ENCODE data around the gene PAIP1.
"Not testable (repeated sequence)": the region's sequence is repeated elsewhere in the genome, so short reads cannot be mapped to it uniquely, and the experiment has no call there.

Gene PAIP1

GRCh38 chr5:43561356-43561755 lies 4.5 kb upstream of the PAIP1 start:
- no peak for DNase-seq
- H3K4me2 ChIP-seq (ENCODE audit: insufficient read depth, low read length): no peak overlapping the region
- H2AFZ ChIP-seq (ENCODE audit: low read depth, low read length): no peak overlapping the region
- peaks cover 13% of the 10 kb centered on the region for H3K79me2 ChIP-seq (ENCODE audit: insufficient read depth, low read length)
- no peak overlapping the region for H3K9ac ChIP-seq (ENCODE audit: low read depth, low read length)
- no peak overlapping the region for H3K27ac ChIP-seq (ENCODE audit: low read length)
- H3K9me3 ChIP-seq (ENCODE audit: insufficient read depth, low read length, severe bottlenecking): no peaks in the 10 kb centered on the region
- no peak for ATAC-seq (ENCODE audit: insufficient read depth, low read depth)
- peaks cover 8% of the 10 kb centered on the region for H3K4me1 ChIP-seq (ENCODE audit: insufficient read depth, low read length)
- H3K36me3 ChIP-seq (ENCODE audit: insufficient read depth, low read length): no peaks in the 10 kb centered on the region
- no peak overlapping the region for H3K4me3 ChIP-seq (ENCODE audit: low read depth in 1 of 2, low read length in 2 of 2)
- no peak for TF ChIP-seq CTCF (IDR thresholded peaks at IDR 0.05; ENCODE audit: borderline replicate concordance, extremely low read depth, low read length, poor library complexity, severe bottlenecking)
- no peak for TF ChIP-seq EZH2 (IDR thresholded peaks at IDR 0.05; ENCODE audit: borderline replicate concordance, low read depth, low read length, severe bottlenecking)
- no peaks in the 10 kb centered on the region for H3K27me3 ChIP-seq (ENCODE audit: insufficient read depth, low read length, poor library complexity)
- H4K20me1 ChIP-seq (ENCODE audit: insufficient read depth, low read length): no peaks in the 10 kb centered on the region

- no peak for DNase-seq
Measured at GRCh38 chr5:43560128-43560527, 3.3 kb upstream of the PAIP1 start.

GRCh38 chr5:43556607-43556856 lies 345 bp downstream of the PAIP1 start:
- Histone ChIP-seq H4K20me1 (ENCODE audit: insufficient read depth, low read length) (peaks cover 30% of the 10 kb centered on the region), H3K9ac (ENCODE audit: low read depth, low read length) (peak overlapping the region; percentile 94), H3K36me3 (ENCODE audit: insufficient read depth, low read length) (peaks cover 39% of the 10 kb centered on the region), H3K79me2 (ENCODE audit: insufficient read depth, low read length) (peaks cover 61% of the 10 kb centered on the region), H3K4me2 (ENCODE audit: insufficient read depth, low read length) (peak overlapping the region; percentile 78), H3K27ac (ENCODE audit: low read length) (peak overlapping the region; percentile 90), H2AFZ (ENCODE audit: low read depth, low read length) (peak overlapping the region; percentile 85), H3K4me3 (ENCODE audit: low read depth in 1 of 2, low read length in 2 of 2) (peak overlapping the region; percentile 52 to 72; a peak in 3 of 4 replicates), H3K4me1 (ENCODE audit: insufficient read depth, low read length) (peaks cover 51% of the 10 kb centered on the region)
- DNase-seq; H3K27me3 ChIP-seq (ENCODE audit: insufficient read depth, low read length, poor library complexity); ATAC-seq (ENCODE audit: insufficient read depth, low read depth); H3K9me3 ChIP-seq (ENCODE audit: insufficient read depth, low read length, severe bottlenecking): not testable (repeated sequence)

More at GRCh38 chr5:43560128-43560527, 3.3 kb upstream of the PAIP1 start:
- Histone ChIP-seq H3K9me3 (ENCODE audit: insufficient read depth, low read length, severe bottlenecking) (no peaks in the 10 kb centered on the region), H3K4me3 (ENCODE audit: low read depth in 1 of 2, low read length in 2 of 2) (no peak overlapping the region), H2AFZ (ENCODE audit: low read depth, low read length) (no peak overlapping the region), H3K79me2 (ENCODE audit: insufficient read depth, low read length) (peaks cover 25% of the 10 kb centered on the region), H4K20me1 (ENCODE audit: insufficient read depth, low read length) (0 out of 2 replicates have a peak, but pooled peaks cover 1% of the 10 kb centered on the region), H3K4me2 (ENCODE audit: insufficient read depth, low read length) (no peak overlapping the region), H3K27ac (ENCODE audit: low read length) (no peak overlapping the region), H3K36me3 (ENCODE audit: insufficient read depth, low read length) (peaks cover 3% of the 10 kb centered on the region; the same call in 1 of the 2 replicates), H3K27me3 (ENCODE audit: insufficient read depth, low read length, poor library complexity) (no peaks in the 10 kb centered on the region), H3K4me1 (ENCODE audit: insufficient read depth, low read length) (peaks cover 15% of the 10 kb centered on the region), H3K9ac (ENCODE audit: low read depth, low read length) (no peak overlapping the region)
- TF ChIP-seq EZH2 (IDR thresholded peaks at IDR 0.05; ENCODE audit: borderline replicate concordance, low read depth, low read length, severe bottlenecking) (no peak), CTCF (IDR thresholded peaks at IDR 0.05; ENCODE audit: borderline replicate concordance, extremely low read depth, low read length, poor library complexity, severe bottlenecking) (no peak)
- no peak for ATAC-seq (ENCODE audit: insufficient read depth, low read depth)

- H3K4me3 ChIP-seq (ENCODE audit: low read depth in 1 of 2, low read length in 2 of 2): peak overlapping the region; percentile 52 to 72; a peak in 3 of 4 replicates
- peak overlapping the region; percentile 94 for H3K9ac ChIP-seq (ENCODE audit: low read depth, low read length)
- peaks cover 66% of the 10 kb centered on the region for H3K79me2 ChIP-seq (ENCODE audit: insufficient read depth, low read length)
- peak overlapping the region; percentile 90 for H3K27ac ChIP-seq (ENCODE audit: low read length)
- peaks cover 34% of the 10 kb centered on the region for H4K20me1 ChIP-seq (ENCODE audit: insufficient read depth, low read length)
- H3K36me3 ChIP-seq (ENCODE audit: insufficient read depth, low read length): peaks cover 44% of the 10 kb centered on the region
- peak overlapping the region; percentile 78 for H3K4me2 ChIP-seq (ENCODE audit: insufficient read depth, low read length)
- TF ChIP-seq EZH2 (IDR thresholded peaks at IDR 0.05; ENCODE audit: borderline replicate concordance, low read depth, low read length, severe bottlenecking) (no peak), CTCF (IDR thresholded peaks at IDR 0.05; ENCODE audit: borderline replicate concordance, extremely low read depth, low read length, poor library complexity, severe bottlenecking) (no peak)
- peak overlapping the region; percentile 85 for H2AFZ ChIP-seq (ENCODE audit: low read depth, low read length)
- H3K27me3 ChIP-seq (ENCODE audit: insufficient read depth, low read length, poor library complexity): no peaks in the 10 kb centered on the region
- DNase-seq (peak; percentile 72), ATAC-seq (ENCODE audit: insufficient read depth, low read depth) (peak; percentile 50)
- H3K4me1 ChIP-seq (ENCODE audit: insufficient read depth, low read length): peaks cover 55% of the 10 kb centered on the region
- H3K9me3 ChIP-seq (ENCODE audit: insufficient read depth, low read length, severe bottlenecking): no peaks in the 10 kb centered on the region
Measured at GRCh38 chr5:43555895-43556606, 826 bp downstream of the PAIP1 start.
